ENCODE measurements around the gene ZNF398.
"Not testable (repeated sequence)": the region's sequence is repeated elsewhere in the genome, so short reads cannot be mapped to it uniquely, and the experiment has no call there.

ZNF398 gene

GRCh38 chr7:149136118-149136517 lies 11.1 kb upstream of the ZNF398 start:
- ATAC-seq (no peak), DNase-seq (no peak)
- Mint-ChIP-seq H3K27ac (no peak overlapping the region), H3K27me3 (no peaks in the 10 kb centered on the region), H3K4me3 (no peak overlapping the region), H3K9me3 (no peaks in the 10 kb centered on the region), H3K36me3 (ENCODE audit: low read depth) (peaks cover 22% of the 10 kb centered on the region), H3K4me1 (no peaks in the 10 kb centered on the region)

GRCh38 chr7:149140831-149141230 lies 6.4 kb upstream of the ZNF398 start:
- ATAC-seq (no peak), DNase-seq (no peak)
- H3K36me3 Mint-ChIP-seq (ENCODE audit: low read depth) = peaks cover 4% of the 10 kb centered on the region
- H3K27me3 Mint-ChIP-seq = no peaks in the 10 kb centered on the region
- peaks cover 11% of the 10 kb centered on the region for H3K4me1 Mint-ChIP-seq
- no peak overlapping the region for H3K4me3 Mint-ChIP-seq
- H3K9me3 Mint-ChIP-seq = no peaks in the 10 kb centered on the region
- H3K27ac Mint-ChIP-seq = no peak overlapping the region

- Mint-ChIP-seq H3K36me3 (ENCODE audit: low read depth) (peaks cover 5% of the 10 kb centered on the region), H3K4me1 (peaks cover 15% of the 10 kb centered on the region), H3K4me3 (no peak overlapping the region), H3K27me3 (no peaks in the 10 kb centered on the region), H3K9me3 (no peaks in the 10 kb centered on the region), H3K27ac (no peak overlapping the region)
- ATAC-seq (no peak), DNase-seq (no peak)
These were observed 5.4 kb upstream of the ZNF398 start for GRCh38 chr7:149141893-149142292.

- H3K27me3 Mint-ChIP-seq; H3K4me3 Mint-ChIP-seq; H3K27ac Mint-ChIP-seq; DNase-seq; H3K9me3 Mint-ChIP-seq; H3K36me3 Mint-ChIP-seq (ENCODE audit: low read depth); ATAC-seq: not testable (repeated sequence)
- peaks cover 26% of the 10 kb centered on the region for H3K4me1 Mint-ChIP-seq
These were observed 2.8 kb upstream of the ZNF398 start for GRCh38 chr7:149144436-149144922.

GRCh38 chr7:149145031-149145845 lies 2.0 kb upstream of the ZNF398 start:
- Mint-ChIP-seq H3K4me1 (peaks cover 29% of the 10 kb centered on the region), H3K27me3 (no peaks in the 10 kb centered on the region), H3K9me3 (no peaks in the 10 kb centered on the region), H3K4me3 (peak overlapping the region; percentile 96), H3K36me3 (ENCODE audit: low read depth) (peaks cover 3% of the 10 kb centered on the region), H3K27ac (peak overlapping the region; percentile 20)
- ATAC-seq (no peak), DNase-seq (no peak)

GRCh38 chr7:149147752-149148653 lies 750 bp downstream of the ZNF398 start:
- H3K36me3 Mint-ChIP-seq (ENCODE audit: low read depth) = peaks cover 7% of the 10 kb centered on the region
- ATAC-seq (peak; percentile 47), DNase-seq (peak; percentile 69)
- peak overlapping the region; percentile 72 for H3K27ac Mint-ChIP-seq
- peaks cover 35% of the 10 kb centered on the region for H3K4me1 Mint-ChIP-seq
- no peaks in the 10 kb centered on the region for H3K9me3 Mint-ChIP-seq
- H3K4me3 Mint-ChIP-seq = peak overlapping the region; percentile 96
- H3K27me3 Mint-ChIP-seq = no peaks in the 10 kb centered on the region

- peaks cover 25% of the 10 kb centered on the region for H3K4me1 Mint-ChIP-seq
- H3K36me3 Mint-ChIP-seq (ENCODE audit: low read depth) = peaks cover 23% of the 10 kb centered on the region
- no peak overlapping the region for H3K4me3 Mint-ChIP-seq
- no peaks in the 10 kb centered on the region for H3K9me3 Mint-ChIP-seq
- DNase-seq = no peak
- ATAC-seq = no peak
- H3K27me3 Mint-ChIP-seq = no peaks in the 10 kb centered on the region
- H3K27ac Mint-ChIP-seq = no peak overlapping the region
These were observed 3.7 kb downstream of the ZNF398 start for GRCh38 chr7:149150981-149151380.

GRCh38 chr7:149153346-149153745 lies 6.1 kb downstream of the ZNF398 start:
- H3K27me3 Mint-ChIP-seq = no peaks in the 10 kb centered on the region

GRCh38 chr7:149154056-149154455 lies 6.8 kb downstream of the ZNF398 start:
- Mint-ChIP-seq H3K27me3 (no peaks in the 10 kb centered on the region), H3K36me3 (ENCODE audit: low read depth) (peaks cover 38% of the 10 kb centered on the region), H3K4me3 (no peak overlapping the region), H3K27ac (no peak overlapping the region), H3K4me1 (peaks cover 14% of the 10 kb centered on the region), H3K9me3 (no peaks in the 10 kb centered on the region)
- DNase-seq (no peak), ATAC-seq (no peak)

More at GRCh38 chr7:149153346-149153745, 6.1 kb downstream of the ZNF398 start:
- no peak overlapping the region for H3K4me3 Mint-ChIP-seq
- no peaks in the 10 kb centered on the region for H3K9me3 Mint-ChIP-seq
- DNase-seq (no peak), ATAC-seq (no peak)
- no peak overlapping the region for H3K27ac Mint-ChIP-seq
- H3K4me1 Mint-ChIP-seq = peaks cover 20% of the 10 kb centered on the region
- peaks cover 38% of the 10 kb centered on the region for H3K36me3 Mint-ChIP-seq (ENCODE audit: low read depth)

- H3K27ac Mint-ChIP-seq = no peak overlapping the region
- peaks cover 48% of the 10 kb centered on the region for H3K36me3 Mint-ChIP-seq (ENCODE audit: low read depth)
These were observed 9.6 kb downstream of the ZNF398 start for GRCh38 chr7:149156898-149157297.

GRCh38 chr7:149161241-149161848 lies 14.1 kb downstream of the ZNF398 start:
- ATAC-seq (peak; percentile 36), DNase-seq (no peak)
- Mint-ChIP-seq H3K4me3 (no peak overlapping the region), H3K36me3 (ENCODE audit: low read depth) (peaks cover 42% of the 10 kb centered on the region), H3K27me3 (no peaks in the 10 kb centered on the region), H3K27ac (no peak overlapping the region), H3K4me1 (peaks cover 14% of the 10 kb centered on the region), H3K9me3 (no peaks in the 10 kb centered on the region)

More at GRCh38 chr7:149156898-149157297, 9.6 kb downstream of the ZNF398 start:
- Mint-ChIP-seq H3K4me1 (peaks cover 14% of the 10 kb centered on the region), H3K4me3 (no peak overlapping the region), H3K9me3 (no peaks in the 10 kb centered on the region), H3K27me3 (no peaks in the 10 kb centered on the region)
- DNase-seq (no peak), ATAC-seq (no peak)

GRCh38 chr7:149166142-149166541 lies 18.9 kb downstream of the ZNF398 start:
- no peaks in the 10 kb centered on the region for H3K27me3 Mint-ChIP-seq
- no peak for ATAC-seq
- H3K27ac Mint-ChIP-seq = peak overlapping the region; percentile 40
- no peak overlapping the region for H3K4me3 Mint-ChIP-seq
- H3K36me3 Mint-ChIP-seq (ENCODE audit: low read depth) = peaks cover 38% of the 10 kb centered on the region
- H3K4me1 Mint-ChIP-seq = peaks cover 3% of the 10 kb centered on the region
- H3K9me3 Mint-ChIP-seq = no peaks in the 10 kb centered on the region
- DNase-seq = no peak

- no peaks in the 10 kb centered on the region for H3K9me3 Mint-ChIP-seq
- H3K27ac Mint-ChIP-seq = peak overlapping the region; percentile 40
- no peak for ATAC-seq
- no peak for DNase-seq
- H3K27me3 Mint-ChIP-seq = no peaks in the 10 kb centered on the region
- no peaks in the 10 kb centered on the region for H3K4me1 Mint-ChIP-seq
- H3K4me3 Mint-ChIP-seq = no peak overlapping the region
- peaks cover 33% of the 10 kb centered on the region for H3K36me3 Mint-ChIP-seq (ENCODE audit: low read depth)
These were observed 19.5 kb downstream of the ZNF398 start for GRCh38 chr7:149166630-149167352.

All from activated naive CD8-positive, alpha-beta T cell treated with anti-CD3 and anti-CD28 coated beads, Interleukin-2, amount 50 U/mL, for 24 hours (primary cell).